ENCODE results near the gene PDGFRA.

GRCh38 chr4:54337009-54337408, 107.9 kb downstream of the PDGFRA start:
- no peak for TF ChIP-seq ATF3 (IDR thresholded peaks at IDR 0.05; ENCODE audit: borderline replicate concordance, extremely low read depth, low read depth, low read length)
- no peak for TF ChIP-seq TAF1 (IDR thresholded peaks at IDR 0.05; ENCODE audit: borderline replicate concordance, low read depth, low read length)
- no peak for TF ChIP-seq CEBPZ (IDR thresholded peaks at IDR 0.05; ENCODE audit: low read depth, low read length)
- no peak for TF ChIP-seq CREB1 (IDR thresholded peaks at IDR 0.05; ENCODE audit: low read depth)
- TF ChIP-seq FOS (IDR thresholded peaks at IDR 0.05; ENCODE audit: borderline replicate concordance, extremely low read depth, insufficient read length), result no peak
- TF ChIP-seq TBL1XR1 (IDR thresholded peaks at IDR 0.05; ENCODE audit: low read depth, low read length), result no peak
- TF ChIP-seq TCF12 (IDR thresholded peaks at IDR 0.05; ENCODE audit: low read depth, low read length), result no peak
